ENCODE measurements around the gene RBMS1.

Gene RBMS1

DNA sequence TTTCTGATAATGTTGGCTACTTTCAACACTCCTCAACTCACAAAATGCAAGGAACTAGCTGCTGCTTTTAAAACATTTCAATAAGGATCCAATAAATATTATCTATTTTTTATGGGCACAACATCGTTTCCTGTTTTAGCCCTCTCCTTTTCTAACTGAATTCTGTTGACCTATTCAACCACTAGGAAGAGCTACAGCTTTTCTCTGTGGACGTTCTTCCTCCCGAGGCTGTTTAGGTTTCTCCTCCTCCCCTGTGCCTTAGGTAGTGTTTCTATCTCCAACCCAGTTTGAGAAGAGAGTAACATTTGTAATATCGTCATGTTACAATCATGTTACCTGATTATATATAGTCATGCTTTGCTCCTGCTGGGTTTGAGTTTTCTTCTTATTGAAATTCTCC is 202.2 kb downstream of the RBMS1 start:
- Histone ChIP-seq H3K9me3 (ENCODE audit: control insufficient read depth in 2 of 2, low read length in 2 of 2) (no peaks in the 10 kb centered on the region), H3K4me1 (ENCODE audit: control insufficient read depth, insufficient read depth, low read length) (peaks cover 6% of the 10 kb centered on the region), H3K27ac (ENCODE audit: low read length) (no peak overlapping the region), H3K27me3 (ENCODE audit: control insufficient read depth in 1 of 2, insufficient read depth in 2 of 2, low read length in 2 of 2) (no peaks in the 10 kb centered on the region), H3K4me3 (ENCODE audit: low read length in 2 of 2) (no peak overlapping the region), H3K36me3 (ENCODE audit: control insufficient read depth in 2 of 2, insufficient read depth in 2 of 2, low read length in 2 of 2) (peaks cover 4 to 5% of the 10 kb centered on the region in 2 donors), H3K9ac (ENCODE audit: low read length in 2 of 2) (no peak overlapping the region)

DNA sequence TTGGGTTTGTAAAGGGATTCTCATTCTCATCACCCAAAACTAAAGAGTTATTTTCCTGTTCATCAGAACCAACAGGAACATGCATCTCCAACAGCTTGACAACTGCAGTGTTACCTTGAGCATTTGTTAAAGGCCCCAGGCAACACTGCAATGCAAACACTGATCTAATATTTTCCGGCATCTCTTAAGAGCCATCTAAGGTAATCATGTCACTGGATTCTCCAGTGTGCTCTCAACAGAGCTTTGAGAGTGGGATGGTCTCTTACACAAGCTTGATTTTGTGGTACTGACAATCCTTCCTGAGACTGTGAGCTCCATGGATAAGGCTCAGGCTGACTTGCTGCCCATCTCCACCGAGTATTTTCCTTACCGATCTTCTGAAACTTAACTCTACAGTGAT is 203.0 kb downstream of the RBMS1 start:
- Histone ChIP-seq H3K27ac (ENCODE audit: low read length) (no peak overlapping the region), H3K4me3 (ENCODE audit: low read length in 2 of 2) (no peak overlapping the region), H3K9me3 (ENCODE audit: control insufficient read depth in 2 of 2, low read length in 2 of 2) (no peaks in the 10 kb centered on the region), H3K27me3 (ENCODE audit: control insufficient read depth in 1 of 2, insufficient read depth in 2 of 2, low read length in 2 of 2) (no peaks in the 10 kb centered on the region), H3K9ac (ENCODE audit: low read length in 2 of 2) (no peak overlapping the region), H3K4me1 (ENCODE audit: control insufficient read depth, insufficient read depth, low read length) (peaks cover 6% of the 10 kb centered on the region), H3K36me3 (ENCODE audit: control insufficient read depth in 2 of 2, insufficient read depth in 2 of 2, low read length in 2 of 2) (peaks cover 4 to 5% of the 10 kb centered on the region in 2 donors)

- Histone ChIP-seq H3K4me1 (ENCODE audit: control insufficient read depth, insufficient read depth, low read length) (peaks cover 6% of the 10 kb centered on the region), H3K9ac (ENCODE audit: low read length in 2 of 2) (no peak overlapping the region), H3K36me3 (ENCODE audit: control insufficient read depth in 2 of 2, insufficient read depth in 2 of 2, low read length in 2 of 2) (peaks cover 5 to 9% of the 10 kb centered on the region in 2 donors), H3K27ac (ENCODE audit: low read length) (no peak overlapping the region), H3K9me3 (ENCODE audit: control insufficient read depth in 2 of 2, low read length in 2 of 2) (no peaks in the 10 kb centered on the region), H3K4me3 (ENCODE audit: low read length in 2 of 2) (no peak overlapping the region), H3K27me3 (ENCODE audit: control insufficient read depth in 1 of 2, insufficient read depth in 2 of 2, low read length in 2 of 2) (no peaks in the 10 kb centered on the region)
These were observed 203.8 kb downstream of the RBMS1 start for GRCh38 chr2:160289831-160290230.

- H3K27me3 ChIP-seq (ENCODE audit: control insufficient read depth in 1 of 2, insufficient read depth in 2 of 2, low read length in 2 of 2), result no peaks in the 10 kb centered on the region
- H3K27ac ChIP-seq (ENCODE audit: low read length), result no peak overlapping the region
- H3K9me3 ChIP-seq (ENCODE audit: control insufficient read depth in 2 of 2, low read length in 2 of 2), result no peaks in the 10 kb centered on the region
- peaks cover 10 to 15% of the 10 kb centered on the region in 2 donors for H3K36me3 ChIP-seq (ENCODE audit: control insufficient read depth in 2 of 2, insufficient read depth in 2 of 2, low read length in 2 of 2)
- H3K9ac ChIP-seq (ENCODE audit: low read length in 2 of 2), result no peak overlapping the region
- H3K4me3 ChIP-seq (ENCODE audit: low read length in 2 of 2), result no peak overlapping the region
- peaks cover under 1% of the 10 kb centered on the region for H3K4me1 ChIP-seq (ENCODE audit: control insufficient read depth, insufficient read depth, low read length)
These were observed 204.5 kb downstream of the RBMS1 start for GRCh38 chr2:160289126-160289525.

GRCh38 chr2:160288324-160288723 is 205.3 kb downstream of the RBMS1 start:
- Histone ChIP-seq H3K9me3 (ENCODE audit: control insufficient read depth in 2 of 2, low read length in 2 of 2) (no peaks in the 10 kb centered on the region), H3K36me3 (ENCODE audit: control insufficient read depth in 2 of 2, insufficient read depth in 2 of 2, low read length in 2 of 2) (peaks cover 8 to 23% of the 10 kb centered on the region in 2 donors), H3K4me3 (ENCODE audit: low read length in 2 of 2) (no peak overlapping the region), H3K27me3 (ENCODE audit: control insufficient read depth in 1 of 2, insufficient read depth in 2 of 2, low read length in 2 of 2) (no peaks in the 10 kb centered on the region), H3K4me1 (ENCODE audit: control insufficient read depth, insufficient read depth, low read length) (no peaks in the 10 kb centered on the region), H3K27ac (ENCODE audit: low read length) (no peak overlapping the region), H3K9ac (ENCODE audit: low read length in 2 of 2) (no peak overlapping the region)

GRCh38 chr2:160287476-160287875 is 206.1 kb downstream of the RBMS1 start:
- Histone ChIP-seq H3K4me3 (ENCODE audit: low read length in 2 of 2) (no peak overlapping the region), H3K36me3 (ENCODE audit: control insufficient read depth in 2 of 2, insufficient read depth in 2 of 2, low read length in 2 of 2) (peaks cover 6 to 30% of the 10 kb centered on the region in 2 donors), H3K27me3 (ENCODE audit: control insufficient read depth in 1 of 2, insufficient read depth in 2 of 2, low read length in 2 of 2) (no peaks in the 10 kb centered on the region), H3K27ac (ENCODE audit: low read length) (no peak overlapping the region), H3K4me1 (ENCODE audit: control insufficient read depth, insufficient read depth, low read length) (no peaks in the 10 kb centered on the region), H3K9ac (ENCODE audit: low read length in 2 of 2) (no peak overlapping the region), H3K9me3 (ENCODE audit: control insufficient read depth in 2 of 2, low read length in 2 of 2) (no peaks in the 10 kb centered on the region)

DNA sequence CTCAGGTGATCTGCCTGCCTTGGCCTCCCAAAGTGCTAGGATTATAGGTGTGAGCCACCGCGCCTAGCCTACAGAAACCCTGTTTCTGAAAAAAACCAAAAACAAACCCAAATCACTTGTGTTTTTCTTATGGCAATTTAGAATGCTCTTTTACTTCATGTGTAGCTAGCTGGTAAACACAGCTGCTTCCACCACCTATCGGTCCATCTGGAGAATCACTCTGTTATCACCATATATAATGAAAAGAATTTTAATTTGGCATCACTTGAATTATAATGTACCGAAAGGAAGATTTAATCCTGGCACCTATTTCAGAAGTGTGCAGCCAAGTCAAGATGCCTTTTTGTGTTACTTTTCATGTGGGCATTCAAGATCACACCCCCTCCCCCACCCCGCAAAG is 207.1 kb downstream of the RBMS1 start:
- Histone ChIP-seq H3K36me3 (ENCODE audit: control insufficient read depth in 2 of 2, insufficient read depth in 2 of 2, low read length in 2 of 2) (peaks cover 6 to 35% of the 10 kb centered on the region in 2 donors), H3K27ac (ENCODE audit: low read length) (no peak overlapping the region), H3K4me1 (ENCODE audit: control insufficient read depth, insufficient read depth, low read length) (no peaks in the 10 kb centered on the region), H3K4me3 (ENCODE audit: low read length in 2 of 2) (no peak overlapping the region), H3K9ac (ENCODE audit: low read length in 2 of 2) (no peak overlapping the region), H3K27me3 (ENCODE audit: control insufficient read depth in 1 of 2, insufficient read depth in 2 of 2, low read length in 2 of 2) (no peaks in the 10 kb centered on the region), H3K9me3 (ENCODE audit: control insufficient read depth in 2 of 2, low read length in 2 of 2) (no peaks in the 10 kb centered on the region)

GRCh38 chr2:160283675-160284074 is 209.9 kb downstream of the RBMS1 start:
- Histone ChIP-seq H3K27ac (ENCODE audit: low read length) (no peak overlapping the region), H3K36me3 (ENCODE audit: control insufficient read depth in 2 of 2, insufficient read depth in 2 of 2, low read length in 2 of 2) (peaks cover 10 to 35% of the 10 kb centered on the region in 2 donors), H3K27me3 (ENCODE audit: control insufficient read depth in 1 of 2, insufficient read depth in 2 of 2, low read length in 2 of 2) (no peaks in the 10 kb centered on the region), H3K4me1 (ENCODE audit: control insufficient read depth, insufficient read depth, low read length) (no peaks in the 10 kb centered on the region), H3K9ac (ENCODE audit: low read length in 2 of 2) (no peak overlapping the region), H3K9me3 (ENCODE audit: control insufficient read depth in 2 of 2, low read length in 2 of 2) (no peaks in the 10 kb centered on the region), H3K4me3 (ENCODE audit: low read length in 2 of 2) (no peak overlapping the region)

GRCh38 chr2:160282063-160282580 is 211.5 kb downstream of the RBMS1 start:
- H3K4me3 ChIP-seq (ENCODE audit: low read length in 2 of 2), result no peak overlapping the region
- no peaks in the 10 kb centered on the region for H3K9me3 ChIP-seq (ENCODE audit: control insufficient read depth in 2 of 2, low read length in 2 of 2)
- peaks cover 21 to 46% of the 10 kb centered on the region in 2 donors for H3K36me3 ChIP-seq (ENCODE audit: control insufficient read depth in 2 of 2, insufficient read depth in 2 of 2, low read length in 2 of 2)
- no peak overlapping the region for H3K27ac ChIP-seq (ENCODE audit: low read length)
- H3K4me1 ChIP-seq (ENCODE audit: control insufficient read depth, insufficient read depth, low read length), result no peaks in the 10 kb centered on the region
- H3K9ac ChIP-seq (ENCODE audit: low read length in 2 of 2), result no peak overlapping the region
- H3K27me3 ChIP-seq (ENCODE audit: control insufficient read depth in 1 of 2, insufficient read depth in 2 of 2, low read length in 2 of 2), result no peaks in the 10 kb centered on the region

DNA sequence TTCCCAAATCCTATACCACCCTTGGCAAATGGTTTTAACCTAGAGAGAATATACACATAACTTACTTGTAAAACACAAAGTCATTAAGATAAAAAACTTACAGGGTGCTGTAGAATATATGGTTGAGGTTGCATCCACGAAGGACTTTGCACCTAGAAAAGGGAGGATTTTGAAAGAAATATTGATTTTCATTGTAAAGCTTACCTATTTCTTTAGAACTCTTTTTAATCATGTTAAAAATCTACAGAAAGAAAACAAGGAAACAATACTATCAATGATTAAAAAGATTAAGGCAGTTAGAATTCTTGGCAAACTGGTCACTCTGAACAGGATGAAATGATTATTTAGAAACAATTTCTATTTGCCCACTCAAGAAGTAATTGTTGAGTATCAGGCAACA is 212.4 kb downstream of the RBMS1 start:
- Histone ChIP-seq H3K27ac (ENCODE audit: low read length) (no peak overlapping the region), H3K9me3 (ENCODE audit: control insufficient read depth in 2 of 2, low read length in 2 of 2) (no peaks in the 10 kb centered on the region), H3K4me3 (ENCODE audit: low read length in 2 of 2) (no peak overlapping the region), H3K27me3 (ENCODE audit: control insufficient read depth in 1 of 2, insufficient read depth in 2 of 2, low read length in 2 of 2) (no peaks in the 10 kb centered on the region), H3K4me1 (ENCODE audit: control insufficient read depth, insufficient read depth, low read length) (no peaks in the 10 kb centered on the region), H3K36me3 (ENCODE audit: control insufficient read depth in 2 of 2, insufficient read depth in 2 of 2, low read length in 2 of 2) (peaks cover 30 to 51% of the 10 kb centered on the region in 2 donors), H3K9ac (ENCODE audit: low read length in 2 of 2) (no peak overlapping the region)

DNA sequence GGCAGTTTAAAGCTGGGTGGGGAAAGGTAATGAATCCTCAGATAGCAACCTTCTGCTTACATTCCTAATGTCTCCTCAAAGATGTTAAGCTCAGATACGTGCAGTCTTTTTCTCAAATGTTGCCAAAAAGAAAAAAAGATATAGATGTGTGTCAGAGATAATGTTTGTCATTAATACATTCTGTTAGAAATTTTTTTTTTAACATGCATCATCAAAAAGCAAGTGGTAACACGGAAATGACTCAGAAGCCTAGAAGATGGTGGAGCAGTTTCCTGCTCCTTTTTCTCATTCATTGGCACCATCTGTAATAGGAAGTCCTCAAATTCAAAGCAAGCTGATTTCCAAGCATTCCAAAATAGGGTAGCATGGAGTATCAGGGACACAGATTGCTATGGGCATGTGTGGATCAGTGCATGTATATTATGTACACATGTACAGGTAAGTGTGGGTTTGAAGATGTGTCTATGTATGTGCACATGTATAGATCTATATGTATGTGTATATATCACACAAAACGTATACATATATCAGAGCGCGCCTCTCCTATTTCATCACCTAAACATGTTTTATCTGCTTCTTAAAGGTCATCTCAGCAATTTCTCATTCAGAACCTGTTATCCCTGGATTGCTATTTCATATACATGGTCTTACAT is 213.7 kb downstream of the RBMS1 start:
- H3K4me3 ChIP-seq (ENCODE audit: low read length in 2 of 2), result no peak overlapping the region
- no peak overlapping the region for H3K27ac ChIP-seq (ENCODE audit: low read length)
- H3K36me3 ChIP-seq (ENCODE audit: control insufficient read depth in 2 of 2, insufficient read depth in 2 of 2, low read length in 2 of 2), result peaks cover 37 to 57% of the 10 kb centered on the region in 2 donors

More for the DNA sequence above, 213.7 kb downstream of the RBMS1 start:
- Histone ChIP-seq H3K9ac (ENCODE audit: low read length in 2 of 2) (no peak overlapping the region), H3K9me3 (ENCODE audit: control insufficient read depth in 2 of 2, low read length in 2 of 2) (no peaks in the 10 kb centered on the region), H3K4me1 (ENCODE audit: control insufficient read depth, insufficient read depth, low read length) (no peaks in the 10 kb centered on the region), H3K27me3 (ENCODE audit: control insufficient read depth in 1 of 2, insufficient read depth in 2 of 2, low read length in 2 of 2) (no peaks in the 10 kb centered on the region)
